ENCODE results near the gene PAM. TPM values are rescaled to one million over a fixed set of nuclear protein-coding genes. Genes with fewer than 3 reads are reported as not detected.

Gene PAM
- total and polyA plus RNA-seq, 2 of the 13 experiments (the other 11 are each of a cell fraction or from before 2014, with no cell fraction given): 20.2 to 79.1 TPM

DNA sequence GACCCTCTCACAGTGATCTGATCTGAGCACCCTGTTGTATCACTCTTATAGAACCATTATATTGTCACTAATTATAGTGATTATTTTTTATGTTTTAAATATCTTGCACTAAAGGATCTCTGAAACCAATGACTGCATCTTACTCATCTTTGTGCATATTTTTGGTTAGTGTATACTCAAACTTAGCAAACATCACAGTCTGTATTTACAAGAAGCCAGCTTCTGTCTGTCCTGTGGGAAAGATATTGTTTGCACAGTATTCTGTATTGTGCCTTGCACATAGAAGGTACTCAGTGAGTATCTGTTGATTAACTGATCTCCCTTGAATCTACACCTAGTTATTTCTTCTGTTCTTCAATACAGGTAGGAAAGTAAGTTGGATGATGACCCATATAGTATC is 131.5 kb downstream of the PAM start:
- no peak for DNase-seq (ENCODE audit: low spot score)
- Histone ChIP-seq H3K27me3 (ENCODE audit: control insufficient read depth in 1 of 2, insufficient read depth in 2 of 2, low read length in 2 of 2) (no peaks in the 10 kb centered on the region), H3K36me3 (replicated peaks in 1 of 2; ENCODE audit: control insufficient read depth in 1 of 2, insufficient read depth in 2 of 2, low read length in 2 of 2) (no peaks in the 10 kb centered on the region), H3K79me2 (ENCODE audit: insufficient read depth, low read length) (no peaks in the 10 kb centered on the region), H3K9ac (ENCODE audit: insufficient read depth, low read depth, low read length) (no peak overlapping the region), H4K20me1 (ENCODE audit: insufficient read depth, low read length) (no peaks in the 10 kb centered on the region), H3K9me3 (ENCODE audit: low read length) (no peaks in the 10 kb centered on the region), H2AFZ (ENCODE audit: low read length) (no peak overlapping the region), H3K4me3 (replicated peaks in 1 of 3; ENCODE audit: insufficient read depth in 1 of 3, low read depth in 2 of 3, low read length in 3 of 3) (no peak overlapping the region), H3K4me1 (ENCODE audit: insufficient read depth, low read length) (no peaks in the 10 kb centered on the region), H3K4me2 (ENCODE audit: low read depth, low read length) (no peak overlapping the region), H3K27ac (ENCODE audit: extremely low read length, insufficient read depth, low read length) (no peak overlapping the region)
- ChIA-PET POLR2A (no interaction called here), CTCF (ENCODE audit: low intra/inter-chr PET ratio, low total read pairs) (no interaction called here)
- in situ Hi-C loops (cut with HindIII; ENCODE audit: extremely low pct_ligation_motif_present, low pct_unique_long_range_greater_than_20kb) (no loop called here), intact Hi-C loops (cut with micrococcal nuclease; ENCODE audit: unreplicated experiment) (no loop called here)
- no peak for ATAC-seq
- no peak for FAIRE-seq
- no peak for TF ChIP-seq KDM1A (CRISPR knock-in tag; IDR thresholded peaks at IDR 0.05)
- TF ChIP-seq CREM (IDR thresholded peaks at IDR 0.05): no peak
- no peak for TF ChIP-seq CREM (CRISPR knock-in tag; IDR thresholded peaks at IDR 0.05)
- no peak for TF ChIP-seq LRRFIP1 (CRISPR knock-in tag; conservative IDR thresholded peaks at IDR 0.05)
- no peak for TF ChIP-seq ZNF230 (CRISPR knock-in tag; IDR thresholded peaks at IDR 0.05)
- no TSS peak for BruUV-seq (replicated peaks)

- no peaks in the 10 kb centered on the region for H3K36me3 ChIP-seq (replicated peaks in 1 of 2; ENCODE audit: control insufficient read depth in 1 of 2, insufficient read depth in 2 of 2, low read length in 2 of 2)
- H3K9ac ChIP-seq (ENCODE audit: insufficient read depth, low read depth, low read length): no peak overlapping the region
- H3K9me3 ChIP-seq (ENCODE audit: low read length): no peaks in the 10 kb centered on the region
- no peaks in the 10 kb centered on the region for H3K27me3 ChIP-seq (ENCODE audit: control insufficient read depth in 1 of 2, insufficient read depth in 2 of 2, low read length in 2 of 2)
- no peak overlapping the region for H3K4me3 ChIP-seq (replicated peaks in 1 of 3; ENCODE audit: insufficient read depth in 1 of 3, low read depth in 2 of 3, low read length in 3 of 3)
- no peak for FAIRE-seq
- H3K27ac ChIP-seq (ENCODE audit: extremely low read length, insufficient read depth, low read length): no peak overlapping the region
- in situ Hi-C loops (cut with HindIII; ENCODE audit: extremely low pct_ligation_motif_present, low pct_unique_long_range_greater_than_20kb): no loop called here
- TF ChIP-seq, protein P1, sequence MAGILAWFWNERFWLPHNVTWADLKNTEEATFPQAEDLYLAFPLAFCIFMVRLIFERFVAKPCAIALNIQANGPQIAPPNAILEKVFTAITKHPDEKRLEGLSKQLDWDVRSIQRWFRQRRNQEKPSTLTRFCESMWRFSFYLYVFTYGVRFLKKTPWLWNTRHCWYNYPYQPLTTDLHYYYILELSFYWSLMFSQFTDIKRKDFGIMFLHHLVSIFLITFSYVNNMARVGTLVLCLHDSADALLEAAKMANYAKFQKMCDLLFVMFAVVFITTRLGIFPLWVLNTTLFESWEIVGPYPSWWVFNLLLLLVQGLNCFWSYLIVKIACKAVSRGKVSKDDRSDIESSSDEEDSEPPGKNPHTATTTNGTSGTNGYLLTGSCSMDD (CRISPR knock-in tag; IDR thresholded peaks at IDR 0.05): no peak
- TF ChIP-seq KLF16 (CRISPR knock-in tag; IDR thresholded peaks at IDR 0.05): no peak
- no peak for TF ChIP-seq ZNF20 (CRISPR knock-in tag; IDR thresholded peaks at IDR 0.05)
- TF ChIP-seq, protein P2, sequence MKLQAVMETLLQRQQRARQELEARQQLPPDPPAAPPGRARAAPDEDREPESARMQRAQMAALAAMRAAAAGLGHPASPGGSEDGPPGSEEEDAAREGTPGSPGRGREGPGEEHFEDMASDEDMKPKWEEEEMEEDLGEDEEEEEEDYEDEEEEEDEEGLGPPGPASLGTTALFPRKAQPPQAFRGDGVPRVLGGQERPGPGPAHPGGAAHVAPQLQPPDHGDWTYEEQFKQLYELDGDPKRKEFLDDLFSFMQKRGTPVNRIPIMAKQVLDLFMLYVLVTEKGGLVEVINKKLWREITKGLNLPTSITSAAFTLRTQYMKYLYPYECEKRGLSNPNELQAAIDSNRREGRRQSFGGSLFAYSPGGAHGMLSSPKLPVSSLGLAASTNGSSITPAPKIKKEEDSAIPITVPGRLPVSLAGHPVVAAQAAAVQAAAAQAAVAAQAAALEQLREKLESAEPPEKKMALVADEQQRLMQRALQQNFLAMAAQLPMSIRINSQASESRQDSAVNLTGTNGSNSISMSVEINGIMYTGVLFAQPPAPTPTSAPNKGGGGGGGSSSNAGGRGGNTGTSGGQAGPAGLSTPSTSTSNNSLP (IDR thresholded peaks at IDR 0.05; ENCODE audit: low read depth, low read length): no peak
- ChIA-PET POLR2A (no interaction called here), CTCF (ENCODE audit: low intra/inter-chr PET ratio, low total read pairs) (no interaction called here)
- no peak overlapping the region for H3K4me2 ChIP-seq (ENCODE audit: low read depth, low read length)
- no peaks in the 10 kb centered on the region for H4K20me1 ChIP-seq (ENCODE audit: insufficient read depth, low read length)
- no peak for DNase-seq (ENCODE audit: low spot score)
- ATAC-seq: no peak
- no peak overlapping the region for H2AFZ ChIP-seq (ENCODE audit: low read length)
- no TSS peak for BruUV-seq (replicated peaks)
- no peaks in the 10 kb centered on the region for H3K79me2 ChIP-seq (ENCODE audit: insufficient read depth, low read length)
- no peaks in the 10 kb centered on the region for H3K4me1 ChIP-seq (ENCODE audit: insufficient read depth, low read length)
- intact Hi-C loops (cut with micrococcal nuclease; ENCODE audit: unreplicated experiment): no loop called here
These were observed 133.4 kb downstream of the PAM start for GRCh38 chr5:102888483-102888882.
